CD4-positive, alpha-beta T cell (primary cell): ENCODE data around the gene AP4E1. TPM values are rescaled to one million over a fixed set of nuclear protein-coding genes. Genes with fewer than 3 reads are reported as not detected.
A peak's percentile ranks its signal among the peaks of the same experiment; 100 is the strongest.

Experiments
- ATAC-seq: fragments of 200-7000 bp; cut with Tn5 transposase; one replicate; pipeline ENCODE4 v1.10.0; 2022; ENCODE audit warnings: mild to moderate bottlenecking; ENCODE audit not compliant: poor library complexity
- CTCF ChIA-PET: fragments of 350-600 bp; sonication (Branson Sonifier 250); formaldehyde crosslinking; loops from one replicate; lab custom pipeline; 2021; ENCODE audit warnings: antibody characterized with exemption, inconsistent platforms; lab: Charles Lee
- POLR2A ChIA-PET: fragments of 350-600 bp; sonication (Branson Sonifier 250); formaldehyde crosslinking; loops from one replicate; lab custom pipeline; 2021; ENCODE audit warnings: antibody characterized with exemption, inconsistent platforms; lab: Charles Lee
- DNase-seq, 14 experiments: peaks; one replicate each; pipeline ENCODE4 v3.0.0-alpha.2; 2013 to 2020; ENCODE audit warnings: mixed read lengths in 2 of 14
- H3K27ac ChIP-seq, 2 donors: one replicate each; pipeline versions ENCODE4 v1.5.1 to v1.7.0; 2013; ENCODE audit warnings: low read length in 2 of 2, low read depth in 1 of 2, mild to moderate bottlenecking in 1 of 2
- H3K27me3 ChIP-seq, 2 experiments: 1 replicate in 1 of 2; 2 replicates in 1 of 2; pipeline versions ENCODE4 v1.6.1 to v1.7.0; 2013; ENCODE audit warnings: low read length in 2 of 2, control low read depth in 1 of 2, mild to moderate bottlenecking in 1 of 2, moderate library complexity in 1 of 2; ENCODE audit not compliant: insufficient read depth in 2 of 2, control insufficient read depth in 1 of 2
- H3K36me3 ChIP-seq: one replicate; pipeline ENCODE4 v1.6.1; 2013; ENCODE audit warnings: low read length, control low read depth; ENCODE audit not compliant: insufficient read depth
- H3K4me1 ChIP-seq: one replicate; pipeline ENCODE4 v1.6.1; 2013; ENCODE audit warnings: low read length, control low read depth; ENCODE audit not compliant: insufficient read depth
- H3K4me3 ChIP-seq: one replicate; pipeline ENCODE4 v1.5.1; 2013; ENCODE audit warnings: mild to moderate bottlenecking, low read length, moderate library complexity
- H3K9me3 ChIP-seq, 2 experiments: 1 replicate in 1 of 2; 2 replicates in 1 of 2; pipeline versions ENCODE4 v1.6.1 to v1.7.0; 2013; ENCODE audit warnings: low read length in 2 of 2, mild to moderate bottlenecking in 2 of 2, control low read depth in 1 of 2, moderate library complexity in 1 of 2; ENCODE audit not compliant: control insufficient read depth in 1 of 2, insufficient read depth in 1 of 2
- H3K27ac Mint-ChIP-seq: one replicate; pipeline ENCODE4 v1.8.0; 2020; ENCODE audit warnings: mixed read lengths
- H3K27me3 Mint-ChIP-seq: one replicate; pipeline ENCODE4 v1.8.0; 2021; ENCODE audit warnings: mixed read lengths
- H3K36me3 Mint-ChIP-seq: one replicate; pipeline ENCODE4 v1.8.0; 2021; ENCODE audit warnings: low read depth, mixed read lengths
- H3K4me1 Mint-ChIP-seq: one replicate; pipeline ENCODE4 v1.8.0; 2021; ENCODE audit warnings: low read depth, mixed read lengths
- H3K4me3 Mint-ChIP-seq: one replicate; pipeline ENCODE4 v1.8.0; 2020; ENCODE audit warnings: mild to moderate bottlenecking, mixed read lengths
- H3K9me3 Mint-ChIP-seq: one replicate; pipeline ENCODE4 v1.8.0; 2020; ENCODE audit warnings: mixed read lengths
- intact Hi-C, 2 experiments: fragments of 100-400 bp; cut with DNase I in 1 of 2; cut with micrococcal nuclease in 1 of 2; formaldehyde crosslinking; loops; one replicate each; pipeline versions ENCODE4 v1.15.1 to v1.9.0; 2023 to 2025; cut with DNase I, micrococcal nuclease
- total RNA-seq, 174 experiments: library from RNA in 2 of 174; stranded (reverse) in 2 of 174; gene quantifications; one replicate each; pipeline ENCODE4 v1.2.3 and lab custom pipeline; 2021 to 2026
- TF ChIP-seq, protein P1 (sequence below): fragments of 200-600 bp; IDR thresholded peaks from one replicate; pipeline ENCODE4 v1.8.0; 2022; ENCODE audit warnings: antibody characterized with exemption, mild to moderate bottlenecking

AP4E1 gene
- total RNA-seq, 2 experiments from 2014 or later: 6.3 to 6.6 TPM

GRCh38 chr15:50883903-50884302 lies 24.6 kb upstream of the AP4E1 start:
- no peaks in the 10 kb centered on the region for H3K9me3 Mint-ChIP-seq
- no peak for ATAC-seq

GRCh38 chr15:50884540-50884939 lies 23.9 kb upstream of the AP4E1 start:
- Mint-ChIP-seq H3K4me1 (peaks cover 4% of the 10 kb centered on the region), H3K36me3 (peaks cover 5% of the 10 kb centered on the region), H3K4me3 (no peak overlapping the region), H3K27me3 (no peaks in the 10 kb centered on the region), H3K27ac (no peak overlapping the region), H3K9me3 (no peaks in the 10 kb centered on the region)
- ChIA-PET CTCF (interaction anchor here (3.0 kb wide), 1 partner anchor 8 kb away, joined by 27 read pairs; no protein-coding TSS in a partner anchor), POLR2A (no interaction called here)
- H3K27ac ChIP-seq: no peak overlapping the region
- H3K4me1 ChIP-seq: peaks cover 20% of the 10 kb centered on the region
- no peak for DNase-seq
- intact Hi-C loops: loop anchor here in 1 of 2 experiments (2.0 to 5.0 kb wide), 2 partner anchors 24 to 117 kb away; partner anchors contain the start of genes AP4E1 and SPPL2A
- no peaks in the 10 kb centered on the region for H3K36me3 ChIP-seq
- no peaks in the 10 kb centered on the region for H3K9me3 ChIP-seq
- no peaks in the 10 kb centered on the region for H3K27me3 ChIP-seq
- no peak for ATAC-seq
- no peak overlapping the region for H3K4me3 ChIP-seq
- TF ChIP-seq, protein P1, sequence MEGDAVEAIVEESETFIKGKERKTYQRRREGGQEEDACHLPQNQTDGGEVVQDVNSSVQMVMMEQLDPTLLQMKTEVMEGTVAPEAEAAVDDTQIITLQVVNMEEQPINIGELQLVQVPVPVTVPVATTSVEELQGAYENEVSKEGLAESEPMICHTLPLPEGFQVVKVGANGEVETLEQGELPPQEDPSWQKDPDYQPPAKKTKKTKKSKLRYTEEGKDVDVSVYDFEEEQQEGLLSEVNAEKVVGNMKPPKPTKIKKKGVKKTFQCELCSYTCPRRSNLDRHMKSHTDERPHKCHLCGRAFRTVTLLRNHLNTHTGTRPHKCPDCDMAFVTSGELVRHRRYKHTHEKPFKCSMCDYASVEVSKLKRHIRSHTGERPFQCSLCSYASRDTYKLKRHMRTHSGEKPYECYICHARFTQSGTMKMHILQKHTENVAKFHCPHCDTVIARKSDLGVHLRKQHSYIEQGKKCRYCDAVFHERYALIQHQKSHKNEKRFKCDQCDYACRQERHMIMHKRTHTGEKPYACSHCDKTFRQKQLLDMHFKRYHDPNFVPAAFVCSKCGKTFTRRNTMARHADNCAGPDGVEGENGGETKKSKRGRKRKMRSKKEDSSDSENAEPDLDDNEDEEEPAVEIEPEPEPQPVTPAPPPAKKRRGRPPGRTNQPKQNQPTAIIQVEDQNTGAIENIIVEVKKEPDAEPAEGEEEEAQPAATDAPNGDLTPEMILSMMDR: no peak

More at GRCh38 chr15:50883903-50884302, 24.6 kb upstream of the AP4E1 start:
- no peaks in the 10 kb centered on the region for H3K9me3 ChIP-seq
- H3K36me3 ChIP-seq: no peaks in the 10 kb centered on the region
- H3K4me3 ChIP-seq: no peak overlapping the region
- POLR2A ChIA-PET: no interaction called here
- H3K4me1 ChIP-seq: peaks cover 26% of the 10 kb centered on the region
- intact Hi-C loops: loop anchor here in 1 of 2 experiments (2.0 to 5.0 kb wide), 2 partner anchors 25 to 117 kb away; partner anchors contain the start of genes AP4E1 and SPPL2A
- DNase-seq: peak in 4 of 14 experiments; percentile 24 to 53 (median 40)
- no peaks in the 10 kb centered on the region for H3K36me3 Mint-ChIP-seq
- CTCF ChIA-PET: no interaction called here
- H3K4me1 Mint-ChIP-seq: peaks cover 10% of the 10 kb centered on the region
- H3K27me3 ChIP-seq: no peaks in the 10 kb centered on the region
- H3K27ac ChIP-seq: no peak overlapping the region
- no peak overlapping the region for H3K4me3 Mint-ChIP-seq
- H3K27ac Mint-ChIP-seq: no peak overlapping the region
- H3K27me3 Mint-ChIP-seq: no peaks in the 10 kb centered on the region
- TF ChIP-seq, protein P1: no peak

GRCh38 chr15:50886139-50886467 lies 22.4 kb upstream of the AP4E1 start:
- CTCF ChIA-PET: interaction anchor here (0.6 to 3.0 kb wide), 7 partner anchors 10 to 440 kb away, joined by 3 to 27 read pairs (median 3); no protein-coding TSS in a partner anchor
- Mint-ChIP-seq H3K9me3 (no peaks in the 10 kb centered on the region), H3K27me3 (no peaks in the 10 kb centered on the region), H3K27ac (no peak overlapping the region), H3K36me3 (peaks cover 12% of the 10 kb centered on the region), H3K4me1 (peaks cover 4% of the 10 kb centered on the region), H3K4me3 (no peak overlapping the region)
- Histone ChIP-seq H3K9me3 (peaks cover 3 to 5% of the 10 kb centered on the region in 2 experiments), H3K27ac (no peak overlapping the region), H3K36me3 (no peaks in the 10 kb centered on the region), H3K4me3 (no peak overlapping the region), H3K27me3 (no peaks in the 10 kb centered on the region), H3K4me1 (peaks cover 17% of the 10 kb centered on the region)
- DNase-seq (no peak), ATAC-seq (no peak)
- intact Hi-C loops: loop anchor here in 1 of 2 experiments (1.0 kb wide), 1 partner anchor 21 kb away; no protein-coding TSS in a partner anchor
- POLR2A ChIA-PET: interaction anchor here (0.9 kb wide), 1 partner anchor 21 kb away, joined by 3 read pairs; no protein-coding TSS in a partner anchor
- TF ChIP-seq, protein P1: no peak
